Fibroblast of pulmonary artery (primary cell): Measurements from ENCODE around the gene LCN15.

ENCODE experiments used
- DNase-seq: peaks from one replicate; pipeline ENCODE4 v3.0.0-alpha.2; 2010; ENCODE audit warnings: low read depth
- H3K4me3 ChIP-seq: replicated peaks from 2 replicates; pipeline ENCODE4 v1.5.1; 2011; ENCODE audit warnings: low read depth, mild to moderate bottlenecking, control low read depth, low read length, moderate library complexity
- TF ChIP-seq, protein P1 (sequence below): IDR thresholded peaks from 2 replicates; pipeline ENCODE4 v1.5.1; 2011; ENCODE audit warnings: mild to moderate bottlenecking, control low read depth, low read length, inconsistent platforms; ENCODE audit errors: missing control alignments

The LCN15 gene

DNA sequence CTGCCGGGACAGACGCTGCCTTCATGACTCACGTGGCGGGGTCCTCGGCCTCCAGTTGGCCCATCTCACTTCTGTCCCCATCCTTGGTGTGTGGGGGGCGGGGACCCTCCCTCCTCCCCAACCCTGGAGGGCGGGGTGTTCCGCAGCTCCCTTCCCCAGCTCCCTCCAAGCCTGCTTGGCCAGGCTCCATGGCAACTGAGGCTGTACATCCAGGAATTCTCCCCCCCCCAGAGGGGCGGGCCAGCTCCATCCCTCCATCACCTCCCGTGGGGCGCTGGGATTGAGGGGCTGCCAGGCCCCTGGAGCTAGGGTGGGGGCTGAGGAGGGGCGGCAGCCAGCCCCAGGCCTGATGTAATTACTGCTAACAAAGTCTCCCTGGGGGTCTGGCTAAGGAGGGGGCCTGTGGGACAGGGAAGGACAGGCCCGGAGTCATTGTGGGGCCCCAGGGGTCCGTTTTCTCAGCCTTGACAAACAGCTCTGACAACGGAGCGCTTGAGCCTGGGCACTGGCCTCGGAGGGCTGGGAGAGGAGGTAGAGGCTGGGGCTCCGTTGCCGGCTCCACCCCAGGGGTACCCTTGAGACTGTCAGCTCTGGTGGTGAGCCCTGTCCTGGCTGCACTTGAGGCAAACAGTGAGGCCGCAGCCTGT lies 43.9 kb downstream of the LCN15 start:
- DNase-seq, result peak; percentile 57
- H3K4me3 ChIP-seq, result no peak overlapping the region
- TF ChIP-seq, protein P1, sequence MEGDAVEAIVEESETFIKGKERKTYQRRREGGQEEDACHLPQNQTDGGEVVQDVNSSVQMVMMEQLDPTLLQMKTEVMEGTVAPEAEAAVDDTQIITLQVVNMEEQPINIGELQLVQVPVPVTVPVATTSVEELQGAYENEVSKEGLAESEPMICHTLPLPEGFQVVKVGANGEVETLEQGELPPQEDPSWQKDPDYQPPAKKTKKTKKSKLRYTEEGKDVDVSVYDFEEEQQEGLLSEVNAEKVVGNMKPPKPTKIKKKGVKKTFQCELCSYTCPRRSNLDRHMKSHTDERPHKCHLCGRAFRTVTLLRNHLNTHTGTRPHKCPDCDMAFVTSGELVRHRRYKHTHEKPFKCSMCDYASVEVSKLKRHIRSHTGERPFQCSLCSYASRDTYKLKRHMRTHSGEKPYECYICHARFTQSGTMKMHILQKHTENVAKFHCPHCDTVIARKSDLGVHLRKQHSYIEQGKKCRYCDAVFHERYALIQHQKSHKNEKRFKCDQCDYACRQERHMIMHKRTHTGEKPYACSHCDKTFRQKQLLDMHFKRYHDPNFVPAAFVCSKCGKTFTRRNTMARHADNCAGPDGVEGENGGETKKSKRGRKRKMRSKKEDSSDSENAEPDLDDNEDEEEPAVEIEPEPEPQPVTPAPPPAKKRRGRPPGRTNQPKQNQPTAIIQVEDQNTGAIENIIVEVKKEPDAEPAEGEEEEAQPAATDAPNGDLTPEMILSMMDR, result no peak

DNA sequence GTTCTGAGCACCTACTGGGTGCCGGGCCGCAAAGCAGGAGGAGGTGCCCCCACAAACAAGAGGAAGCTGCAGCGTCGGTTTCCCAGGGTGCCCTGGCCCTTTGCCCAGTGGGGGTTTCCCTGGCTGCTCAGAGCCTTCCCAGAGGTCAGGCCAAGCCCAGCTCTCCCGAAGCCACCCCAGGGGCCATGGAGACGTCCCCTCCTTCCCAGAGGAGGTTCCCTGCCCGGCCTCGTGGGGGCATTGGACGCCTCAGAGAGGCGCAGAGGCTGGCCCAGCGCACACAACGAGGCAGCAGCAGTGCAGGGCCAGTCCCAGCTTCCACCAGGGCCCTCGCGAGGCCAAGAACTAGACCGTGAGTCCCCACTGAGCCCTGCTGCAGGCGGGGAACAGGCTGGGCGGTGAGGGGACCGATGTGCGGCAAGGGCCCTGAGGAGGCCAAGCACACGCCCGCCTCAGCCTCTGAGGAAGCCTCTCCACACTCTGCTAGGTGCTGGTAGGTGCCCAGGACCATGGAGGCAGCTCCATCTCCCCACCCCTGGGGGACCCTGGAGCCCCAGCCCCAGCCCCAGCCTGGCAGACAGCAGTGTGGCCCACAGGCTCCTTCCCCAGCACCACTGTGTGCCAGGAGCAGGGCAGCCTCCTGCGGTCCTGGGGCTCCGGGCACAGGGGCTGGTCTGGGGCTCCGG lies 45.0 kb downstream of the LCN15 start:
- TF ChIP-seq, protein P1, result no peak
- no peak overlapping the region for H3K4me3 ChIP-seq
- no peak for DNase-seq

DNA sequence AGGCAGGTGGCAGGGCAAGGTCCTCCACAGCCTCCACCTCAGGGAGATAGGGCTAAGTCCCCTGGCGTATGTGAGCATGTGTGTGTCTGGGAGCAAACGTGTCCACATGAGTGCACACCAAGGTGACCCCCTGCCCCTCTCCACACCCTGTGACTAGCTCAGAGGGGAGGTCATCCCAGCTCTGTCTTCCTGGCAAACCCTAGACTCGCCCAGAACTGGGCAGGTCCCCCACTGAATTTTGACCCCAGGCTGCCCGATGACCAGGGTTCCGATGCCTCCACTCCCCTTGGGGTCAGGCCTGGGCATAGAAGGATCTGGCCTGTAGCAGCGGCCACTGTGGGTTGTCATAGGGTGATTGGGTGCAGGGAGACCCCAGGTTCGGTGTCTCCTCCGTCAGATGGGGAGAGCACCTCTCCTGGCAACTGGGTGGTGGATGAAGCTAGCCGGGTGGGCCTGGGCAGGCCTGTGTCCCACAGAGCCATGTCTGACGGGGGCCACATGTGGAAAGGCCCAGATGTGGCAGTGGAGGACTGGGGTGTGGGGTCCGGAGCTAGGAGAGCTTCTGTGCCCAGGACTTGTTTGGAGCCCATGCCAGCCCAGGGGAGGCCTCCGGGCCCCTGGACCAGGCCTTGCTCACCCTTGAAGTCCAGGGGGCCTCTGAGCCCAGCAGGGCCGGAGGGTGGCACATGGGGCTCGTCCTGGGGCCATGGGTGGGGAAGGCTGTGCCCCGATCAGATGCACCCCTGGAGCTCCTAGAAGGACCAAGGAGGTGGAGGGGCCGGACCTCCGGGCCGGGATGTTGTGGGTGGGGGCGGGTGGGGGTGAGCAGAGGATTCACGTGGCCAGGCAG lies 45.7 kb downstream of the LCN15 start:
- TF ChIP-seq, protein P1, result no peak
- DNase-seq, result no peak
- H3K4me3 ChIP-seq, result no peak overlapping the region

DNA sequence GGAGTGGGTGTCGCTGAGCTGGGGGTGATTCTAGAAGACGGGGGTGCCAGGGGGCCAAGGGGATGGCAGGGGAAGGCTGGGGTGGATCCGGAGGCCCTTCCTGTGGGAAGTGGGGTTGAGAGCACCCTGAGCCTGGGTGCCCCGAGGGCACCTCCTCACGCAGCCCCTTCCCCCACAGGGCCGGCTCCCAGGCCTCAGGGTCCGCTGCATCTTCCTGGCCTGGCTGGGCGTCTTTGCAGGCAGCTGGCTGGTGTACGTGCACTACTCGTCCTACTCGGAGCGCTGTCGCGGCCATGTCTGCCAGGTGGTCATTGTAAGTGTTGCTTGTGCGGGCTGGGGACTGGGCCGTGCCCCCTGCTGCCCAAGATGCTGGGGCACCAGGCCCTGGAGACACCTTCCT lies 46.9 kb downstream of the LCN15 start:
- no peak overlapping the region for H3K4me3 ChIP-seq
- TF ChIP-seq, protein P1, result no peak
- no peak for DNase-seq

DNA sequence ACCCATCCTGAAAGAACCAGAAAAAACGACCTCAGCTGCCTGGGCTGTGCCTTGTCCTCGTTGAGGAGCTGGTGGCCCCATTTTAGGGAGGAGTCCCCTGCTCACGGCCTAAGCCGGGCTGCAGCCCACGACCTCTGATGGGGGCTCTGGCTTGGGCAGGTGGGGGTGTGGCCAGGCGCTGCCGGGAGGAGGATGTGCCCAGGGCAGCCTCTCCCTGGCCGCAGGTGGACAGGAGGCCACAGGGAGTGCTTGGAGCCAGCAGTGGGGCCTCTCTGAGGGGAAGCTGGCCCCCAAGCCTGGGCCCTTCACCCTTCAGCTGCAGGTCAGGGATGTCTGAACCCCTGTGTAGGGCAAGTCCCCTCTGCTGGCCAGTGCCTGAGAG lies 49.4 kb downstream of the LCN15 start:
- TF ChIP-seq, protein P1, result no peak
- no peak overlapping the region for H3K4me3 ChIP-seq
- no peak for DNase-seq

DNA sequence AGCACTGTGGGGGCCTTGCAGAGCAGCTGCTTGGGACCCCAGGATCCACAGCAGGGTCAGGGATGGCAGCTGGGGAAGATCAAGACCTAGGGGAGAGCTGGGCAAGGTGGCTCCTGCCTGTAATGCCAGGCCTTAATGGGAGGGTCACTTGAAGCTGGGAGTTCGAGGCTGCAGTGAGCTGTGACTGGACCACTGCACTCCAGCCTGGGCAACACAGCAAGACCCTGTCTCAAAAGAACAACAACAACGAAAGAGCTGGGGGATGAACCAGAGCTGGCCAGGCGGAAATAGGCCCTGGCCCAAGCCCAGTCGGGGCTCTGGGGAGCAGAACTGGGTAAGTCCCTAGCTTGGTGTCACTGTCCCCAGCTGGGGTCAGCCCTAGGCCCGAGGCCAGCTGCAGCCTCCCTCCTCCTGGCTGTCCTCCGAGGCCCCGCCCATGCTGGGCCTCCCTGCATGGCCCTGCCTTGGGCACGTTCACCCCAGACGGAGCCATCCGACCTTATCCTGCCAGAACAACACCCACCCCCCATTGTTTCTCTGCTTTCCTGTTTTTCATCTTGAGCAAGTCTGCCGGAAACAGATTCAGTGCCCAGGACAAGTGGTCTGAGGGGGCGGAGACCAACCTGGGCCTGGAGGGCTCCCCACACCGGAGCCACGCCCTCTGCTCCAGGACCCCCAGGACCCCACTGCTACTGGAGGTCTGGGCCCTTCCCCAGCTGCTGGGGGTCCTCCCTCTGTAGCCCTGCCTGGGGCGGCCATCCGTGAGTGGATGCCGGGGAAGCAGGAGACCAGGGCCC lies 50.0 kb downstream of the LCN15 start:
- peak overlapping the region; percentile 64 for H3K4me3 ChIP-seq
- peak; percentile 64 for DNase-seq
- TF ChIP-seq, protein P1, result no peak
